ENCODE data around the gene NCAN. TPM values are rescaled to one million over a fixed set of nuclear protein-coding genes. Genes with fewer than 3 reads are reported as not detected.

Gene NCAN
- total RNA-seq, 1 experiment from 2014 or later = 0.15 TPM

DNA sequence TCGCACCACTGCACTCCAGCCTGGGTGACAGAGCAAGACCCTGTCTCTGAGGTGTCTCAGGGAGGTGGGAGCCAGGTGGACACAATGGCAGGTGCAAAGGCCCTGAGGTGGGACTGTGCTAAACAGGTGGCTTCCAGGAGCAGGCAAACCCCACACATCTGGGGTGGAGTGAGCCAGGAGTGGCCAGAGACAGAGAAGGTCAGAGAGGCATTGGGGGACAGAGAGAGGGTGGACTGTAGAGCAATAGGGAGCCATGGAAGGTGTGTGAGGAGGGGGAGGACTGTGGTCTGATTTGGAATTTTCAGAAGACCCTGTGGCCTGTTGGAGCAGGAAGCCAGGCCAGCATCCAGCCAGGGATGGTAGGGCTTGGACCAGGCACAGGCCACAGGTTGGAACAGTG, 46.4 kb upstream of the NCAN start:
- ChIA-PET CTCF (no interaction called here), POLR2A (no interaction called here)
- no peaks in the 10 kb centered on the region for H3K36me3 ChIP-seq (ENCODE audit: control insufficient read depth, insufficient read depth, low read length)
- TF ChIP-seq CTCF (IDR thresholded peaks at IDR 0.05) (no peak), TCF7L2 (IDR thresholded peaks at IDR 0.05; ENCODE audit: low read depth, low read length) (no peak), POLR2AphosphoS5 (IDR thresholded peaks at IDR 0.05; ENCODE audit: low read depth, low read length) (no peak), SIN3A (IDR thresholded peaks at IDR 0.05; ENCODE audit: borderline replicate concordance, insufficient read depth, low read depth, low read length) (no peak)
- TF ChIP-seq, protein P1, sequence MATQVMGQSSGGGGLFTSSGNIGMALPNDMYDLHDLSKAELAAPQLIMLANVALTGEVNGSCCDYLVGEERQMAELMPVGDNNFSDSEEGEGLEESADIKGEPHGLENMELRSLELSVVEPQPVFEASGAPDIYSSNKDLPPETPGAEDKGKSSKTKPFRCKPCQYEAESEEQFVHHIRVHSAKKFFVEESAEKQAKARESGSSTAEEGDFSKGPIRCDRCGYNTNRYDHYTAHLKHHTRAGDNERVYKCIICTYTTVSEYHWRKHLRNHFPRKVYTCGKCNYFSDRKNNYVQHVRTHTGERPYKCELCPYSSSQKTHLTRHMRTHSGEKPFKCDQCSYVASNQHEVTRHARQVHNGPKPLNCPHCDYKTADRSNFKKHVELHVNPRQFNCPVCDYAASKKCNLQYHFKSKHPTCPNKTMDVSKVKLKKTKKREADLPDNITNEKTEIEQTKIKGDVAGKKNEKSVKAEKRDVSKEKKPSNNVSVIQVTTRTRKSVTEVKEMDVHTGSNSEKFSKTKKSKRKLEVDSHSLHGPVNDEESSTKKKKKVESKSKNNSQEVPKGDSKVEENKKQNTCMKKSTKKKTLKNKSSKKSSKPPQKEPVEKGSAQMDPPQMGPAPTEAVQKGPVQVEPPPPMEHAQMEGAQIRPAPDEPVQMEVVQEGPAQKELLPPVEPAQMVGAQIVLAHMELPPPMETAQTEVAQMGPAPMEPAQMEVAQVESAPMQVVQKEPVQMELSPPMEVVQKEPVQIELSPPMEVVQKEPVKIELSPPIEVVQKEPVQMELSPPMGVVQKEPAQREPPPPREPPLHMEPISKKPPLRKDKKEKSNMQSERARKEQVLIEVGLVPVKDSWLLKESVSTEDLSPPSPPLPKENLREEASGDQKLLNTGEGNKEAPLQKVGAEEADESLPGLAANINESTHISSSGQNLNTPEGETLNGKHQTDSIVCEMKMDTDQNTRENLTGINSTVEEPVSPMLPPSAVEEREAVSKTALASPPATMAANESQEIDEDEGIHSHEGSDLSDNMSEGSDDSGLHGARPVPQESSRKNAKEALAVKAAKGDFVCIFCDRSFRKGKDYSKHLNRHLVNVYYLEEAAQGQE (IDR thresholded peaks at IDR 0.05; ENCODE audit: insufficient read depth in 1 of 2, low read depth in 2 of 2, low read length in 1 of 2) = no peak
- DNase-seq (ENCODE audit: low read depth, low spot score) (no peak), ATAC-seq (no peak)
- H3K4me1 ChIP-seq (ENCODE audit: control insufficient read depth, insufficient read depth, low read length) = no peaks in the 10 kb centered on the region
- H3K9me3 ChIP-seq (ENCODE audit: control insufficient read depth, insufficient read depth, low read depth, low read length) = no peaks in the 10 kb centered on the region
- no TSS peak for BruUV-seq (replicated peaks)
- H3K27me3 ChIP-seq (ENCODE audit: control insufficient read depth, insufficient read depth, low read length) = no peaks in the 10 kb centered on the region
- H3K4me3 ChIP-seq (ENCODE audit: low read depth in 2 of 2, low read length in 2 of 2) = no peak overlapping the region
- no peak overlapping the region for H3K27ac ChIP-seq (ENCODE audit: low read length)
- in situ Hi-C loops (cut with HindIII; ENCODE audit: low pct_unique_long_range_greater_than_20kb, low sequenced_read_pairs) = no loop called here
- intact Hi-C loops (cut with micrococcal nuclease; ENCODE audit: unreplicated experiment) = no loop called here

DNA sequence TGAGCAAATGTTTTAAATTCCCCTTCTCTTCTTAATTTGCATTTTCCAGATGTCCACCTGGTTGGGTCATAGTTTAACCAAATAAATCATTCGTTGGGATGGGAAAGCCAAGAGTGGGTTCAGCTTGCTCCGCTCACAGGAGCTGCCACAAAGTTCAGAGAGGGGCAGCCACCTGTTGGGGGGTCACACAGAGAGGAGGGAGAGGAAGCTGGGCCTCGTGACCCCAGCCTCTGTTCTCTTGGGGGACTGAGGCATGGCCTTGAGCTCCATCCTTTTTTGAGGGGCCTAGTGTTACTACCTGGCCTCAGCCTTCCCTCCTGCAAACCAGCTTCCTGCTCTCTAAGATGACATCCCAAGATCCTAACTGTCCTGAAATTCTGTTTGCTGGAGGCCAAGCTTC, 44.1 kb upstream of the NCAN start:
- ATAC-seq (no peak), DNase-seq (ENCODE audit: low read depth, low spot score) (no peak)
- intact Hi-C loops (cut with micrococcal nuclease; ENCODE audit: unreplicated experiment) = no loop called here
- H3K36me3 ChIP-seq (ENCODE audit: control insufficient read depth, insufficient read depth, low read length) = no peaks in the 10 kb centered on the region
- no TSS peak for BruUV-seq (replicated peaks)
- H3K27ac ChIP-seq (ENCODE audit: low read length) = no peak overlapping the region
- H3K27me3 ChIP-seq (ENCODE audit: control insufficient read depth, insufficient read depth, low read length) = no peaks in the 10 kb centered on the region
- no peaks in the 10 kb centered on the region for H3K4me1 ChIP-seq (ENCODE audit: control insufficient read depth, insufficient read depth, low read length)
- no peaks in the 10 kb centered on the region for H3K9me3 ChIP-seq (ENCODE audit: control insufficient read depth, insufficient read depth, low read depth, low read length)
- CTCF ChIA-PET = interaction anchor here (0.7 kb wide), 1 partner anchor 294 kb away, joined by 3 read pairs; no protein-coding TSS in a partner anchor
- in situ Hi-C loops (cut with HindIII; ENCODE audit: low pct_unique_long_range_greater_than_20kb, low sequenced_read_pairs) = no loop called here
- POLR2A ChIA-PET = no interaction called here
- no peak for TF ChIP-seq CTCF (IDR thresholded peaks at IDR 0.05)
- TF ChIP-seq, protein P1 (IDR thresholded peaks at IDR 0.05; ENCODE audit: insufficient read depth in 1 of 2, low read depth in 2 of 2, low read length in 1 of 2) = no peak
- no peak for TF ChIP-seq SIN3A (IDR thresholded peaks at IDR 0.05; ENCODE audit: borderline replicate concordance, insufficient read depth, low read depth, low read length)
- TF ChIP-seq TCF7L2 (IDR thresholded peaks at IDR 0.05; ENCODE audit: low read depth, low read length) = no peak
- no peak for TF ChIP-seq POLR2AphosphoS5 (IDR thresholded peaks at IDR 0.05; ENCODE audit: low read depth, low read length)
- no peak overlapping the region for H3K4me3 ChIP-seq (ENCODE audit: low read depth in 2 of 2, low read length in 2 of 2)
